ENCODE measurements around the gene SSPN.
"Not testable (repeated sequence)": the region's sequence is repeated elsewhere in the genome, so short reads cannot be mapped to it uniquely, and the experiment has no call there.

SSPN gene

DNA sequence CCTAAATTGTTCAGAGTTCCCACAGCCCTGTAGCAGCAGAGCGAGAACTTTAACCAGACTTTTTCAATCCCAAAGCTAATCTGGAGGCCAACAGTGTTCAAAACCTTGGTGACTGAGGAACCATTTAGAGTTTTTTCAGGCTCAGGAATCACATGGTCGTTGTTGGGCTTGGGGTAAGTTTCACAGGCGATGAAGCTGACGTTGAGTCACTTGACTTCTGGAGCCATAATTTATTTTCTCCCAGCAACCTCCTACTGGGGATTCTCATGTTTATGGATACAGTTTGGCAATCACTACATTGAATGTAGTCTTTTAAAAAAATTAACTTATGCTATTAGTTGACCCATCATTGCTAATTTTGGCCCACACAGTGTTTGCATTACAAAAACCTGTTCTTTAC lies 34.5 kb downstream of the SSPN start:
- no peak for DNase-seq (ENCODE audit: low read depth)

DNA sequence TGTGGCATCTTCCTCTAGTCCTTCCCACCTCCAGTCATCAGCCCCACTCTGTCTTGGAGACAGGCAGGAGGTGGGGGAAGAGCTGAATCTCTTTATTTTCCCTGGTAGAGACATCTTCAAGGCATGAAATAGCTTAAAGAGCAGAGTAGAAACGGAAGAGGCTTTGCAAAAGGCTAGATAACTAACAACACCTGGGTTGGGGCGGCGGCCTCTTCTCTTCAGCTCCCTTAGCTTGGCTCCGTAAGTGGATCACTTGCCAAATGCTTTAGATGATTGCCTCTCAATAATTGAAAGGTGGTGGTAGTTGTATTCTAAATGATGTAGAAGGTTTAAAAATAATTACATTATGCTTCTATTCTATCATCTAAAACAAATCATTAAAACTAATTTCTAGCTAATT lies 36.1 kb downstream of the SSPN start:
- no peak for DNase-seq (ENCODE audit: low read depth)

DNA sequence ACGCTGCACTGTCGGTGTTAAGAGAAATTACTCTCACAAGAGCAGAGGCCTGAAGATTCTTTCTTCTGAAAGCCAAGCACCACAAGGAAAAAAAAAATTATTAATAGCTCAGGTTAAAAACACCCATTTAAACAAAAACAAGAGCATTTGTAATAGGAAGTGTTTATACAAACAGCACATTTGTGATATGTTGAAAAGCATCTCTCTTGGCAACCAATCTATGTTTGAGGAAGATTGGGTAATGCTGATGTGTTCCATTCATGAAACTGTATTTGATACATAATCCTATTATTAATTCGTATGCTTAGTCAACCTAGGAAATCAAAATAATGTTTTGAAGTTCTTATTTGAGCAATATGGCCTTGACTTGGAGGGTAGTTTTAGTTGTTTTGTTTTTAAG lies 36.5 kb downstream of the SSPN start:
- DNase-seq (ENCODE audit: low read depth) = no peak

DNA sequence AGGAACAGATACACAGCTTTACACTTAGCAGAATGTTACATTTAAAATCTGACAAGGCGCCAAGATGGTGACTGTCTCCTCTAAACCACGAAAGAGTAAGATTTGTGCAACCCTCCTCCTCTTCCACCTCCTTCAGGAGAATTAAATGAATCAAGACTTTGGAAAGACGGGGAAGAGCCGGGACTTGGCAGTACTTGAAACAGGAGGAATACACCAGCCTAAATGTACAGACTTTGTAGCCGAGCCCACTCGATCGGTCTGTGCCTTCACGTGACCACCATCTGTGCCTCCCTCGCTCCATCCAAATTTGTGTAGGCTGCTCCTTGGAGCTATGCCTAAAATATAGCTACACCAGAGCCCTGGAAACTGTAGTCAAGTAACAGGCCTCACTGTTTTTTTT lies 38.3 kb downstream of the SSPN start:
- DNase-seq (ENCODE audit: low read depth) = no peak

- DNase-seq (ENCODE audit: low read depth) = not testable (repeated sequence)
Observed at GRCh38 chr12:26235465-26235864, 40.1 kb downstream of the SSPN start.

DNA sequence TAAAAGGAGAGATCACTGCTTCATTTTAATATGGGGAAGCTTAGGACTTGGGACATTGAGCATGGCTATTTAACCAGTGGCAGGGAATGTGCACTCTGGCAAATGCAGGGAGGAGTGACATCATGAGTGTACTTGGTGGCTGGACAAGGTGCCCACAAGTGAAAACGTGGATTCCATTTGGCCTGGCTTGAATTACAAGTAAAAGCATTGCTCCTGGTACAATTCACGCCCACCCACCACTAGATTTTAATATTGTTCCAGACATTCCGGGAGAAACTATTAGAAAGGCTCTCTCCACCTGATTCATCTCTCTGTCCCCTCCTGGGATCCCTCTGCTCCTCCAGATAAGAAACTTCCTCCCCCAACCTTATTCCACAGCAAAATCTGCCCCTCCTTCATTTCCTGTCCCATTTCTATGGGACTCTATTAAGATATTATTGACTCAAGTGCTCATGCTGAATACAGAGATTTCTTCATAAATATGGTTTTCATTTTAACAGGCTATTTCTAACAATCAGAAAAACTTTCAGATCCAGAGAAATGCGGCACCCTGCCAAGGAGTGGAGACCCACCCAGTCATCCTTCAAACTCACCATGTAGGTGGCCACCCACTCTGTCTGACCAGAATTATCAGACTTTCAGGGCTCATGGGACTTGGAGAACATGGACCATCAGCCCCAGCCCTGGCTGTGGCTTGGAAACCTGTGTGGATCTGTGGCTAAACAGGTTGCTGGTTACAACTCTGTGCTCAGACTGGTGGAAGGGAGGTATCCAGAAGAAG lies 43.2 kb downstream of the SSPN start:
- no peak for DNase-seq (ENCODE audit: low read depth)

DNA sequence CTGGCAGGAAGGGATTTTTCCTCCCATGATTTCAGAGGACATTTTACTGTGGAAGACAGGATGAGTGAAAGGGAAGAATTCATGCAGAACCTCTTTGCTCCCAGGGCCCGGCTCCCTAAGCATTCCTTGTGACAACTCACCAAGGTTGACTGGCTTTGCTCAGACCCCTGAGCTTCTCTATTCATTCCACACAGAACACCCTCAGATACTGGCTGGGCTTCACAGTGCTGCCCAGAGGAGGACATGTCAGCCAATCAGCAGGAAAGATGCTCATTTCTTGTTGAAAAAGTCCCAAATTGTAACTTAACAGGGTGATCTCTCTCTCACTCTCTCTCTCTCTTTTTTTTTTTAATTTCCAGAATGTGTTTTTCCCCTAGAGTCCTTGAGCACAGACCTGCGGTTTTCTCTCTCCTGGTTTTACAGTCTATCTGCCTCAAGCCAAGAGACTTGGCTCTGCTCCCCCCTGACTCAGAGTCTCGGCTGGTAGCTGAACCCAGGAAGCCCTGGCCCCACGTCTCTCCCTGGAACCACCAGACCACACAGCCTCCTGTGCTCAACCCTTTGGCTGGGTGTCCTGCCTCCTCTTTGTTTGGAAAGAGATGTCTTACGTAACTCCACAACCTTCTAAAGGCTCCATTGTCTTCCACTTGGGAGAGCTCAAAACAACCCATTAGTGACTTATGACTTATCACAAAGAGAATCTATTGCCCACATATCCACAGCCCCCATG lies 43.9 kb downstream of the SSPN start:
- DNase-seq (ENCODE audit: low read depth) = no peak

GRCh38 chr12:26239852-26240815 lies 44.8 kb downstream of the SSPN start:
- no peak for DNase-seq (ENCODE audit: low read depth)

- DNase-seq (ENCODE audit: low read depth) = no peak
Observed at GRCh38 chr12:26241080-26241479, 45.7 kb downstream of the SSPN start.

DNA sequence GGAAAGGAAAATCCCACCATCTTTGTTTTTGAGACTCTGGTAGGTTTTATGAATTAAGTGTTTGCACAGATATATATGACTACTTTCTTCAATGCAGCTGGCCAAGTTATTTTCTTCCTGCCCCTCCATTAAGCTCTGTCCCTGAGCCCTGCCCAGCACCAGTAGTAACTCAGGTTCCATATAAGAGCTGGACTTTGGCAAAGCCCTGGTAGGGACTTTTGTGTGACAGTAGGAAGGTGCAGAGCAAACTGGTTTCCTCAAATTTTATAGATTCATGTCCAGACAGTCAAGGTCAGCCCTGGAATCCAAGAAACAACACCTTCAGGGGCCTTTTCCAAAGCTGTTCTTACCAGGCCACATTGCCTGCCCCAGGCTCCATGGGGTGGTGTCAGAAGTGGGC lies 47.3 kb downstream of the SSPN start:
- DNase-seq (ENCODE audit: low read depth) = no peak

DNA sequence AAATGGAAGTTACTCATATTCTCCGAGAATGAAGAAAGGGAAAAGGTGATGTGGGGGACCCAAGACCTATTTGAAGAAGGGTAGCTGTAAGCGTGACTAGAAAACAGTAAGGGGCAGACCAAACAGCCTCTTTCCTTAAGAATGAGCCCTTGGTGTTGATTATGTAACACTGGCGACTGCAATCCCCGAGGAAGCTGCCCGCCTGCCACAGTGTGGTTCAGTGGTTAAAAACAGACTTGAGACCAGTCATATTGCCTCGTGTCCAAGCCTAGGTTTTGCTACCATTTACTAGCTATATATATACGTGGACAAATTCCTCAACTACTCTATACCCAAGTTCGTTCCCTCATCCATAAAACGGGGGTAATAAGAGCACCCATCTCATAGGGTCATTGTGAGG lies 49.1 kb downstream of the SSPN start:
- no peak for DNase-seq (ENCODE audit: low read depth)

GRCh38 chr12:26245175-26245942 lies 50.0 kb downstream of the SSPN start:
- DNase-seq (ENCODE audit: low read depth) = no peak

GRCh38 chr12:26246483-26247164 lies 51.3 kb downstream of the SSPN start:
- no peak for DNase-seq (ENCODE audit: low read depth)

- no peak for DNase-seq (ENCODE audit: low read depth)
Observed at GRCh38 chr12:26247873-26248272, 52.5 kb downstream of the SSPN start.

- no peak for DNase-seq (ENCODE audit: low read depth)
Observed at GRCh38 chr12:26250801-26251200, 55.4 kb downstream of the SSPN start.

DNA sequence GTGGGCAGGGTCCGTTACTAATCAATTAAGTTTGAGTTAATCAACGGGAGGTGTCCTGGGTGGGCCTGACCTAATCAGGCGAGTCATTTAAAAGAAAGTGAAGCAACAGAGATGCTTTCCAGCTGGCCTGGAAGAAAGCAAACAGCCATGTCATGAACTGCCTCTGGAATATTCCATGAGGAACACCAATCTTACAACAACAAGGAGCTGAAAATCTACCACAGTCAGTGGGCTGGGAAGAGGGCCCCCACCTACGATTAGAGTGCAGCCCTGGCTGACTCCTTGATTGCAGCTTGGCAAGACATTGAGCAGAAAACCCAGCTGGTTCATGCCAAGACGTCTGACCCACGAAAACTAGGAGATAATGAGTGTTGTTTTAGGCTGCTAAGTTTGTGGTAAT lies 56.2 kb downstream of the SSPN start:
- DNase-seq (ENCODE audit: low read depth) = no peak

DNA sequence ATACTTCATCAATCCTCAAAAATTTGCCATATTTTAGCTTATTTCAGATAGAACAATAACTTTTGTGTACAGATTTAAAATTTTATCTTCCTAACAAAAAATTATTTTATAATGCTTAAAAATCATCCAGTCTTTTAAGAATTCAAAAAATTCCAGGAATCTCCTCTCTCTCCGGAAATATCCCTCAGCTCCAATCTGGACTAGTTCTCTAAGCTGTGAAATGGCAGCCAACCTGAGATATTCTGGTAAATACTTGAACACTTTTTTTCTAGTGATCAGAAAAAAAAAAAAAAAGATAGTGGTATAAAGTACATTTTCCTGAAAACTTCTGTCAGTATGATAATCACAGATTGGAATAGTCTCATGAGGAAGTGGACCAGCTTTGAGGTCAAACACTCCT lies 57.6 kb downstream of the SSPN start:
- DNase-seq (ENCODE audit: low read depth) = no peak

DNA sequence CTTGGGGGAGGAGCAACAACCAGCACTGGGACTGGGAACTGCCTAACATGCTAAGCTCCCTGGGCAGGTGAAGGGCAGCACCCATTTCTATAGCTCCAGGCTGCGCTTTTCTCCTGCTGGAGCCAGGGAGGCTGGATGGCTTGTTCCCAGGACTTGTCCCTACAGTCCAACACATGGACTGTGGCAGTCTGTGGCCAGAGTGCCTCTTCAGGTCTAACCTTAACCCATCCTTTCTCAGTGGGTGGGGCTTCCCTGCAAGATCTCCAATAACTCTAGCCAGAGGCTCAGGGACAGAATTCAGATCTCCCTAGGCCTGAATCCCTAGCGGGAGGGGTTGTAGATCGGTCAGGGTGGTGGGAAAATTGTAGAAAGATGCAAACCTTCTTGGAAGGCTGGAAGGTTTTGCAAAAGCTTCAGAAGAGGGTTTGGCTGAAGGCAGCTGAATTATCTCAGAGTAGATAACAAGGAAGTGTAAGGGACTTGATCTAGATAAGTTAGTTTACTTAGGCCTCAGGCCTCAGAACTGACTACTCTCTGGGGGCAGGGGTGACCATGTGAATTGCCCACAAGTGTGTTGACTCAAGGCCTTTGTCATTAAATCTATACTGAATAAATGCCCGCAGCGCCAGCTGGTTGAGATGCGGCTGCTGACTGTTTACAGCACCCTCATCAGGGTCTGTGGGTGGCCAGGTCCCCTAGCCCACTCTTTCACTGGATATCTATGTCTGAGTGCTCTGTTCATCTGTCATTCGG lies 60.7 kb downstream of the SSPN start:
- no peak for DNase-seq (ENCODE audit: low read depth)

GRCh38 chr12:26264215-26264838 lies 69.0 kb downstream of the SSPN start:
- no peak for DNase-seq (ENCODE audit: low read depth)

- DNase-seq (ENCODE audit: low read depth) = no peak
Observed at GRCh38 chr12:26265606-26266005, 70.2 kb downstream of the SSPN start.

All from stimulated activated CD8-positive, alpha-beta memory T cell treated with anti-CD3 and anti-CD28 coated beads, Interleukin-15, amount 100 ng/mL, for 1 hour (primary cell).